OCI-LY1 (cell line): Measurements from ENCODE around the gene RBM25.

Source experiments
- CTCF ChIP-seq: fragments of 200-600 bp; sonication (generic), shearing (Covaris generic); IDR thresholded peaks from 2 replicates; pipeline ENCODE4 v1.5.1; 2017; ENCODE audit warnings: mild to moderate bottlenecking, antibody characterized with exemption, low read length, moderate library complexity, mixed read lengths
- EZH2 ChIP-seq: fragments of 200-600 bp; sonication (generic), shearing (Covaris generic); IDR thresholded peaks from 2 replicates; pipeline ENCODE4 v1.8.0; 2017; ENCODE audit warnings: borderline replicate concordance, mixed run types, mild to moderate bottlenecking, antibody characterized with exemption, low read length, moderate library complexity, mixed read lengths

GRCh38 chr14:73027546-73027945, 30.8 kb upstream of the RBM25 start:
- TF ChIP-seq CTCF (no peak), EZH2 (no peak)
